Measurements from ENCODE around the gene TNFAIP6. TPM values are rescaled to one million over a fixed set of nuclear protein-coding genes. Genes with fewer than 3 reads are reported as not detected.

The TNFAIP6 gene
- total RNA-seq, 1 donor from 2014 or later: under 0.01 TPM

DNA sequence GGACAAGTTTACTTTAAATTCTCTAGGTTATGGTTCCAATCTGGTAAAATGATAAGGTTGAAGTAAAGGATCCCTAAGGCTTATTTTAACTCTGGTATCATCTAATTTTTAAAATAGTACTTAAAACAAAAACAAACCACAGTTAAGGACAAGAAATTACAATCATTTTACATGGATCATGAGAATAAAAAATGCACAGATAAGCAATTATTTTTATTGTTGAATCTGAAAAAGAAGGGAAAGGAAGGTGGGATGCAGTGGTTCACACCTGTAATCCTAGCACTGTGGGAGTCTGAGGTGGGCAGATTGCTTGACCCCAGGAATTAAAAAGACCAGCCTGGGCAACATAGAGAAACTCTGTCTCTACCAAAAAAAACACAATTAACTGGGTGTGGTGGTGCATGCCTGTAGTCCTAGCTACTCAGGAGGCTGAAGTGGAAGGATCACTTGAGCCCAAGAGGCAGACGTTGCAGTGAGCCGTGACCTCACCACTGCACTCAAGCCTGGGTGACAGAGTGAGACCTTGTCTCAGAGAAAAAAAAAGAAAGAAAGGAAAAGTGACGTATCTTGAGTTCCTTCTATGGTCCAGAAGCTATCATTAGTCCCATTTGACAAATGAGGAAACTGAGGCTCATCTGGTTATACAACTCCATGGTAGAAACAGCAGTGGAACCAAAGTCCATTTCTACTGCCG lies 2.5 kb downstream of the TNFAIP6 start:
- DNase-seq: no peak

- DNase-seq: no peak
Measured at GRCh38 chr2:151361674-151362370, 4.4 kb downstream of the TNFAIP6 start.

DNA sequence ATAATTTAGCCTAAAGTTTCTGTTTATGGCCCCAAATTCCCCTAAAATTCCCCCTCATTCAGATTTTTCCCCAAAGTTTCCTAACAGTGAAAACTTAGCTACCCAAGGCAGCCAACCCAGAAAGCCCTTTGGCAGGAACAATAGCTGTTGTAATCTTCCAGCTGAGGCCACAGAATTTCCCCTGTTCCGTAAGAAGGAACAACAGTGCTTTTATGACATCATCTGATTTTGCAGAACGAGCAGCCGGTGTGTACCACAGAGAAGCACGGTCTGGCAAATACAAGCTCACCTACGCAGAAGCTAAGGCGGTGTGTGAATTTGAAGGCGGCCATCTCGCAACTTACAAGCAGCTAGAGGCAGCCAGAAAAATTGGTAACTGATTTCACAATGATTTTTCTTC lies 6.3 kb downstream of the TNFAIP6 start:
- DNase-seq: peak; percentile 42

GRCh38 chr2:151367571-151367970 lies 10.2 kb downstream of the TNFAIP6 start:
- no peak for DNase-seq

GRCh38 chr2:151374436-151374835 lies 17.0 kb downstream of the TNFAIP6 start:
- peak; percentile 46 for DNase-seq

DNA sequence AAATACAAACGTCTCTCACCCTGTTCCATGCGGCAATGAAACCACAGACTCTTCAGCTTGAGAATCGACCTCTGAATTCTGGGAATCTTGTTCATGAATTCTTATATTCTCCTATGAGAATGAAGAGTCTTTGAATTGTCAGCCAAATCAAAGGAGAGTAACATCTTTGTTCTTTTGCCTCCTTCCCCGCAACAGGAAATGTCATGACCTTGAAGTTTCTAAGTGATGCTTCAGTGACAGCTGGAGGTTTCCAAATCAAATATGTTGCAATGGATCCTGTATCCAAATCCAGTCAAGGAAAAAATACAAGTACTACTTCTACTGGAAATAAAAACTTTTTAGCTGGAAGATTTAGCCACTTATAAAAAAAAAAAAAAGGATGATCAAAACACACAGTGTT lies 21.8 kb downstream of the TNFAIP6 start:
- DNase-seq: no peak

GRCh38 chr2:151380580-151381235 lies 23.3 kb downstream of the TNFAIP6 start:
- no peak for DNase-seq

DNA sequence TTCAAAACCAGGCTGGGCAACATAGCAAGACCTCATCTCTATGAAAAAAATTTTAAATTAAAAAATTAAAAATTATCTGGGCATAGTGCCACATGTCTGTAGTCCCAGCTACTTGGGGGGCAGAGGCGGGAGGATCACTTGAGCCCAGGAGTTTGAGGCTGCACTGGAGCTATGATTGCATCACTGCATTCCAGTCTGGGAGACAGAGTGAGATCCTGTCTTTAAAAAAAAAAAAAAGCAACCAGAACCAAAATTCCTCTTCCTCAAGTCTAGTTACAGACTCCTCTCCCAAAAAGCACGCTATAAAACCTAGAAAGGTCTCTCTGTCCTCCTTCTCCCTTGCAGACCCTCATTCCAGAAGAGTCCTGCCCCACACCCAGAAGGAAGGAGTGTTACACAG lies 23.9 kb downstream of the TNFAIP6 start:
- DNase-seq: no peak

- no peak for DNase-seq
Measured at GRCh38 chr2:151388011-151388410, 30.6 kb downstream of the TNFAIP6 start.

GRCh38 chr2:151391436-151391835 lies 34.0 kb downstream of the TNFAIP6 start:
- DNase-seq: no peak

DNA sequence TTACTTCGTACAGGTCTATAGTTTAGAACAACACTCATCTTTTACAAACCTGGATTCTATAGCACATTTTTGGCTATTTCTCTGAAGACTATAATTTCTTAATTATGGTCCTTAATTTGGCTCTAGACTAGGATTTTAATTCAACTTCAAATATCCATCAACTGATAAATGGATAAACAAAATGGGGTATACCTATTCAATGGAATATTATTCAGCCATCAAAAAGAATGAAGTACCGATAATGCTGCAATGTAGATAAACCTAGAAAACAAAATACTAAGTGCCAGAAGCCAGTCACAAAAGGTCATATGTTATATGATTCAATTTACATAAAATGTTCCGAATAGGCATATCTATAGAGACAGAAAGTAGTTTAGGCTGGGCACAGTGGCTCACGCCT lies 37.1 kb downstream of the TNFAIP6 start:
- no peak for DNase-seq

DNA sequence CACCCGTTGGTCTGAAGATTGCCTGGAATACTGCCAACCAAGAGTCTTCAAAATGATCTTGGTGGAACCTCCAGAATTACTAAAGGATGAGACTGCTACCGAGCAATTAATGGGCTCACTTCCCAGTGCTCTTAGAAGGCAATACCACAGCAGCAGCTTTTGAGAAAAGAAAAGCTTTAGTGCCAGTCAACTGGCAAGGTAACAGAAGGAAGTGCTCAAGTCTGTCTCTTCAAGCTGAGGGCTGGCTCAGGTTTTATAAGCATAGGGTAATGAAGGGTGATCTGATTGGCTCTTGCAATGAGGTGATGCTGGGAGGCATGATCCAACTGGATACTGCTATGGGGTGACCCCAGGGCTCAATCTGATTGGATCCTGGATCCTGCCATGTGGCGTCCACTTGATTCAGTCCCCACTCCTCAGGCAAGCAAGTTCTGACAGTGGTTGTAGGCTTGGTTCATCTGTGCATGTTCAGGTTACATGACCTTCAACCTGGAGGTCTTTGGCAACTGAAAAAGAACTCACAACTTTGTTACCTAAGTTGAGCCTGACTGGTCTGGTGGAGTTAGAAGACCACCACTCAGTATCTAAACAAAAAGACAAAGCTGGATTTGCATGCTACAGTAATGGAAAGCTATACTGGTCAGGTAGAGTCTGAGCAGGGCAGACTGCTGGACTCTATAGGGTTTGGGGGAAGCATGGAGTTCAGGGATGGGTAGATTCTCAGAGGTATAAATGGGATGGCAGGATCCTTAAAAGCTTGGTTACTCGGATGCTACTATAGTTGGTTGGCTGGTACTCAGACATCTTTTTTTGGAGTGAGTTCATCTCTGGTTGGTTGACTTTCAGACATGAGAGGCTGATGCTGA lies 38.4 kb downstream of the TNFAIP6 start:
- DNase-seq: no peak

DNA sequence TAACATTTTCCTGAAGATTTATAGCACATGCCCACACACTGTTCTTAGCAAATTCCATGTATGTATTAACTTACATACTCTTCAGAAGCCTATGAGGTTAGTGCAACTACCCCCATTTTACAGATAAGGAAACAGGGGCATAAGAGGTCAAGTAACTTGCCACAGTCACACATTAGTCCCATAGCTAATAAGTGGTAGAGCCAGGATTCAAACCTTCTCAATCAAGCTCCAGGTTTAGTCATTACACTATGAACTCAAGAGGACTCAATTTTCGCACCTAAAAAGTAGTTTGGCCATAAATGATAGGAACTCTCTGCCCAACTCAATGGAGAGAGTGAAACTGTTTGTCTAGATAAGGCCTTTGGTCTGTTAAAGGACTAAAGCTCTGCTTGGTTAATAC lies 42.6 kb downstream of the TNFAIP6 start:
- no peak for DNase-seq

GRCh38 chr2:151401149-151401548 lies 43.8 kb downstream of the TNFAIP6 start:
- no peak for DNase-seq

GRCh38 chr2:151403914-151404313 lies 46.5 kb downstream of the TNFAIP6 start:
- no peak for DNase-seq

GRCh38 chr2:151405376-151405775 lies 48.0 kb downstream of the TNFAIP6 start:
- no peak for DNase-seq

- no peak for DNase-seq
Measured at GRCh38 chr2:151407281-151407680, 49.9 kb downstream of the TNFAIP6 start.

- no peak for DNase-seq
Measured at GRCh38 chr2:151408788-151409600, 51.6 kb downstream of the TNFAIP6 start.

DNA sequence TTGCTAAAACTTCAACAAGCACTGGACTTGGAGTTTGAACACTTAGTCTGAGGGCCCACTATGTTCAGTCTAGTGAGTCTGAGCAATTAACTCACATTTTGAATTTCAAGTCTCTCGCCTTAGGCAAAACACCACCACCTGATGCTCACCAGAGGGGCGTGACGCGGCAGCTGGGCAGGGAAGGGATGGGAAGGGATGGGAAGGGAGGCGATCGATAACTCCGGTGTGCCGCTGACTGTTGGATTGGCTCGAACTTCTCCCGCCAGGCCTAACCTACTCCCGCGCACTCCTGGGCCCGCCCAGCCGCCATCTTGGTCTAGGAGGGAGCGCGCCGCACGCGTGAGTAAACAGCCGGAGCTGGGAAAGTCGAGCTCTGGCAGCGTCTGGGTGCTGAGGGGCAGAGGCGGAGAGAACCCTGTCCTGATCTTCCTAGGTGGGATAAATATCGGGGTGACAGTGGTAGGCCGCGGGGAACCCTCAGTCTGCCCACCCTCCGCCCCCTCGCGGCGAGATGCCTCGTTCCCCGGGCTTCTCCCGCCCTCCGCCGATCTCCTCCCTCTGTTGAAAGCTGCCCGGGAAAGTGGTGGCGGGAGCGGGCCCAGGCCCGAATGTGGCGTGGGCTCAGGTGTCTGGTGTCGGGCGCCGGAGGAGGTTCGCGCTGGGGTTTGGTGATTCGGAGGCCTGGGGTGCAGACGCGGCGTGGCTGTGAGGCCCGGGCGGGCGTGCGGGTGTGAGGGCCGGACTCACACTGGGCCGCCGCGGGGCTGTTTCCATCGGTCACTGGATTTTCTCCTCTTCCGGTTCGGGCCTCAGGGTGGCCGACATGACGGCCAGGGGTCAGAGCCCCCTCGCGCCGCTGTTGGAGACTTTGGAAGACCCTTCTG lies 52.5 kb downstream of the TNFAIP6 start, which contains the start of gene RIF1:
Gene RIF1 (plus strand): TSS at position 302 of the 884 bp plus-strand sequence. CDS start 522 bp downstream, at position 824.
- peak; percentile 94 for DNase-seq

- peak; percentile 39 for DNase-seq
Measured at GRCh38 chr2:151410485-151410834, 53.1 kb downstream of the TNFAIP6 start.

GRCh38 chr2:151417650-151418049 lies 60.3 kb downstream of the TNFAIP6 start:
- DNase-seq: no peak
